GM23338 (cell line): ENCODE data around the gene GOSR1.

Experiments used
- CTCF ChIP-seq, 2 experiments: fragments of 200-600 bp in 1 of 2; sonication (generic) in 1 of 2; conservative IDR thresholded peaks; 2 replicates each; pipeline versions ENCODE4 v1.5.1 to v1.6.1; 2016 to 2017; ENCODE audit warnings: antibody characterized with exemption in 2 of 2, low read depth in 2 of 2, mild to moderate bottlenecking in 2 of 2, moderate library complexity in 1 of 2
- POLR2AphosphoS5 ChIP-seq: IDR thresholded peaks from 2 replicates; pipeline ENCODE4 v1.6.1; 2016; ENCODE audit warnings: antibody characterized with exemption, low read depth
- STAT1 ChIP-seq: IDR thresholded peaks from one replicate; pipeline ENCODE4 v1.6.1; 2016; ENCODE audit warnings: antibody characterized with exemption; ENCODE audit not compliant: unreplicated experiment

- no peak for TF ChIP-seq POLR2AphosphoS5
- TF ChIP-seq CTCF (conservative IDR thresholded peaks at IDR 0.05; ENCODE audit: low read depth in 2 of 2): no peak
- no peak for TF ChIP-seq STAT1
Measured at GRCh38 chr17:30549864-30550511, 72.8 kb downstream of the GOSR1 start.
